B cell (primary cell): ENCODE measurements around the gene GPHN. TPM values are rescaled to one million over a fixed set of nuclear protein-coding genes. Genes with fewer than 3 reads are reported as not detected.

Experiments
- ATAC-seq: fragments of 200-7000 bp; cut with Tn5 transposase; one replicate; pipeline ENCODE4 v1.10.0; 2021; ENCODE audit warnings: low read depth, mild to moderate bottlenecking, moderate number of reproducible peaks, moderate library complexity
- CTCF ChIA-PET: fragments of 350-600 bp; sonication (Branson Sonifier 250); formaldehyde crosslinking; loops from one replicate; lab custom pipeline; 2021; ENCODE audit warnings: antibody characterized with exemption, inconsistent platforms; lab: Charles Lee
- POLR2A ChIA-PET: fragments of 350-600 bp; sonication (Branson Sonifier 250); formaldehyde crosslinking; loops from one replicate; lab custom pipeline; 2021; ENCODE audit warnings: antibody characterized with exemption; lab: Charles Lee
- DNase-seq: peaks from one replicate; pipeline ENCODE4 v3.0.0; 2013
- H2AFZ ChIP-seq: 2 replicates; pipeline ENCODE4 v1.6.1; 2012; ENCODE audit warnings: mild to moderate bottlenecking, low read depth, low read length; ENCODE audit not compliant: insufficient read depth, poor library complexity, severe bottlenecking
- H3K27ac ChIP-seq, 2 donors: 1 replicate in 1 of 2; 2 replicates in 1 of 2; pipeline ENCODE4 v1.5.1; 2012 to 2013; ENCODE audit warnings: low read length in 2 of 2, mild to moderate bottlenecking in 2 of 2, moderate library complexity in 1 of 2
- H3K27me3 ChIP-seq, 4 experiments: fragments of 200-600 bp in 1 of 4; sonication (generic) in 1 of 4; replicated peaks in 1 of 4; 1 replicate in 2 of 4; 2 replicates in 2 of 4; pipeline versions ENCODE4 v1.6.1 to v1.7.0; 2013 to 2016; ENCODE audit warnings: low read length in 3 of 4, mild to moderate bottlenecking in 2 of 4, mixed read lengths in 1 of 4, moderate library complexity in 1 of 4; ENCODE audit not compliant: insufficient read depth in 4 of 4, control insufficient read depth in 3 of 4; ENCODE audit errors: control extremely low read depth in 1 of 4
- H3K36me3 ChIP-seq, 2 experiments: replicated peaks in 1 of 2; 1 replicate in 1 of 2; 2 replicates in 1 of 2; pipeline versions ENCODE4 v1.6.1 to v1.7.1; 2013; ENCODE audit warnings: low read length in 1 of 2; ENCODE audit not compliant: insufficient read depth in 2 of 2, control insufficient read depth in 1 of 2; ENCODE audit errors: control extremely low read depth in 1 of 2, extremely low read depth in 1 of 2
- H3K4me1 ChIP-seq, 2 donors: fragments of 200-600 bp in 1 of 2; sonication (generic) in 1 of 2; 1 replicate in 1 of 2; 2 replicates in 1 of 2; pipeline versions ENCODE4 v1.5.1 to v1.6.1; 2013 to 2017; ENCODE audit warnings: low read length in 2 of 2; ENCODE audit not compliant: control insufficient read depth in 2 of 2, insufficient read depth in 2 of 2
- H3K4me2 ChIP-seq: replicated peaks from 2 replicates; pipeline ENCODE3; 2012; ENCODE audit warnings: mild to moderate bottlenecking, low read depth, low read length; ENCODE audit not compliant: poor library complexity, severe bottlenecking
- H3K4me3 ChIP-seq, 5 experiments: fragments of 200-600 bp in 1 of 5; sonication (generic) in 1 of 5; 1 replicate in 3 of 5; 2 replicates in 2 of 5; pipeline versions ENCODE4 v1.5.1 to v1.7.0; 2011 to 2016; ENCODE audit warnings: low read length in 4 of 5, mild to moderate bottlenecking in 4 of 5, low read depth in 2 of 5, control low read depth in 1 of 5, moderate library complexity in 1 of 5; ENCODE audit not compliant: insufficient read depth in 1 of 5; ENCODE audit errors: control extremely low read depth in 1 of 5, extremely low read depth in 1 of 5
- H3K79me2 ChIP-seq: fragments of 200-600 bp; sonication (generic); one replicate; pipeline ENCODE4 v1.6.0; 2016; ENCODE audit warnings: low read length; ENCODE audit not compliant: control insufficient read depth, insufficient read depth
- H3K9ac ChIP-seq: fragments of 200-600 bp; sonication (generic); 2 replicates; pipeline ENCODE4 v1.6.1; 2017; ENCODE audit warnings: mild to moderate bottlenecking, low read length, moderate library complexity
- H3K9me3 ChIP-seq, 3 donors: one replicate each; pipeline versions ENCODE4 v1.6.1 to v1.7.1; 2013; ENCODE audit warnings: low read length in 2 of 3; ENCODE audit not compliant: control insufficient read depth in 2 of 3, insufficient read depth in 1 of 3; ENCODE audit errors: control extremely low read depth in 1 of 3
- H4K20me1 ChIP-seq: 2 replicates; pipeline ENCODE4 v1.6.0; 2012; ENCODE audit warnings: mild to moderate bottlenecking, low read length; ENCODE audit not compliant: insufficient read depth, control insufficient read depth, poor library complexity, severe bottlenecking
- H3K27ac Mint-ChIP-seq: one replicate; pipeline ENCODE4 v1.8.0; 2021; ENCODE audit warnings: mixed read lengths
- H3K27me3 Mint-ChIP-seq: one replicate; pipeline ENCODE4 v1.8.0; 2021; ENCODE audit warnings: mixed read lengths
- H3K4me1 Mint-ChIP-seq: one replicate; pipeline ENCODE4 v1.8.0; 2021; ENCODE audit warnings: mixed read lengths
- H3K4me3 Mint-ChIP-seq: one replicate; pipeline ENCODE4 v1.8.0; 2021; ENCODE audit warnings: mixed read lengths
- H3K9me3 Mint-ChIP-seq: one replicate; pipeline ENCODE4 v1.8.0; 2022; ENCODE audit warnings: mixed read lengths; ENCODE audit not compliant: insufficient read depth
- EZH2 ChIP-seq: IDR thresholded peaks from 2 replicates; pipeline ENCODE4 v1.6.1; 2012; ENCODE audit warnings: borderline replicate concordance, low read depth, mild to moderate bottlenecking, moderate library complexity, low read length; ENCODE audit not compliant: insufficient read depth, poor library complexity, severe bottlenecking
- WGBS: methylation state at CpG from one replicate; pipeline ENCODE4 v1.1.5; 2013; ENCODE audit warnings: missing lambda C conversion rate; ENCODE audit not compliant: insufficient coverage; 5-methylcytosine and 5-hydroxymethylcytosine counted together
- intact Hi-C: fragments of 100-400 bp; cut with micrococcal nuclease; formaldehyde crosslinking; loops from one replicate; pipeline ENCODE4 v1.10.0; 2022
- polyA plus RNA-seq: library from polyadenylated mRNA; depleted of rRNA; stranded (reverse); fragments of >200 nt; gene quantifications from 2 replicates; pipeline ENCODE4 v1.2.3, GENCODE V29; 2012
- total RNA-seq, 2 donors: library from RNA; stranded (reverse); fragments of 120-200 nt in 1 of 2; gene quantifications; 1 replicate in 1 of 2; 2 replicates in 1 of 2; pipeline versions ENCODE4 v1.2.3 to v1.2.4, GENCODE V29; 2013 to 2022
- TF ChIP-seq, protein P1 (sequence below): fragments of 200-600 bp; IDR thresholded peaks from one replicate; pipeline ENCODE4 v1.8.0; 2022; ENCODE audit warnings: antibody characterized with exemption, mild to moderate bottlenecking

Gene GPHN
- total and polyA plus RNA-seq, 2 donors (not counting 1 experiment from before 2014, with no cell fraction given): 3.4 to 18.0 TPM

DNA sequence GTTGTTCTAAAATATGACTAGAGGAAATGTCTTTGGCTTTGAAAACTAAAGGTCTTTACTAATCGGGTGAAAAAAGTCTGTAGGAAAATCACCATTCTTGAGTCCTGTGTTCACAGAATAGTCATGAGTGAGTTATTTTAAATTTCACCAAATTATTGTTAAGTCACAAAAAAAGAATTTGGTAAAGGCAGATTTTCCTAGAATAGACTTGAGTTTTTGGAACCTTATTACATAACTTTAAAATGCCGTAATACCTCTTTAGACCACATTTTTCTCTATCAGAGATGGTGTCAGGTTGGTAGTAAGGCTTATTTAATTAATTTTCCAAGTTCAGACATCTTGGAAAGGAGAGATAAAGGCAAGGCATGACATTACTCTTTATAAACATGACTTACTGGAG is 496.6 kb downstream of the GPHN start:
- H3K27ac Mint-ChIP-seq: no peak overlapping the region
- H2AFZ ChIP-seq: no peak overlapping the region
- no peaks in the 10 kb centered on the region for H3K79me2 ChIP-seq
- no peaks in the 10 kb centered on the region for H3K27me3 ChIP-seq
- H3K4me3 ChIP-seq: no peak overlapping the region
- ChIA-PET POLR2A (no interaction called here), CTCF (no interaction called here)
- no peaks in the 10 kb centered on the region for H3K4me1 ChIP-seq
- DNase-seq: no peak
- no peak overlapping the region for H3K27ac ChIP-seq
- H4K20me1 ChIP-seq: no peaks in the 10 kb centered on the region
- H3K4me2 ChIP-seq: no peak overlapping the region
- no CpG with 5 or more reads among the region's 2 CpGs for WGBS
- no peaks in the 10 kb centered on the region for H3K4me1 Mint-ChIP-seq
- H3K9me3 ChIP-seq: no peaks in the 10 kb centered on the region
- H3K27me3 Mint-ChIP-seq: no peaks in the 10 kb centered on the region
- no peak for TF ChIP-seq EZH2
- TF ChIP-seq, protein P1, sequence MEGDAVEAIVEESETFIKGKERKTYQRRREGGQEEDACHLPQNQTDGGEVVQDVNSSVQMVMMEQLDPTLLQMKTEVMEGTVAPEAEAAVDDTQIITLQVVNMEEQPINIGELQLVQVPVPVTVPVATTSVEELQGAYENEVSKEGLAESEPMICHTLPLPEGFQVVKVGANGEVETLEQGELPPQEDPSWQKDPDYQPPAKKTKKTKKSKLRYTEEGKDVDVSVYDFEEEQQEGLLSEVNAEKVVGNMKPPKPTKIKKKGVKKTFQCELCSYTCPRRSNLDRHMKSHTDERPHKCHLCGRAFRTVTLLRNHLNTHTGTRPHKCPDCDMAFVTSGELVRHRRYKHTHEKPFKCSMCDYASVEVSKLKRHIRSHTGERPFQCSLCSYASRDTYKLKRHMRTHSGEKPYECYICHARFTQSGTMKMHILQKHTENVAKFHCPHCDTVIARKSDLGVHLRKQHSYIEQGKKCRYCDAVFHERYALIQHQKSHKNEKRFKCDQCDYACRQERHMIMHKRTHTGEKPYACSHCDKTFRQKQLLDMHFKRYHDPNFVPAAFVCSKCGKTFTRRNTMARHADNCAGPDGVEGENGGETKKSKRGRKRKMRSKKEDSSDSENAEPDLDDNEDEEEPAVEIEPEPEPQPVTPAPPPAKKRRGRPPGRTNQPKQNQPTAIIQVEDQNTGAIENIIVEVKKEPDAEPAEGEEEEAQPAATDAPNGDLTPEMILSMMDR: no peak
- H3K9me3 Mint-ChIP-seq: no peaks in the 10 kb centered on the region
- H3K4me3 Mint-ChIP-seq: no peak overlapping the region
- ATAC-seq: no peak
- intact Hi-C loops: no loop called here
- no peak overlapping the region for H3K9ac ChIP-seq
- no peaks in the 10 kb centered on the region for H3K36me3 ChIP-seq

DNA sequence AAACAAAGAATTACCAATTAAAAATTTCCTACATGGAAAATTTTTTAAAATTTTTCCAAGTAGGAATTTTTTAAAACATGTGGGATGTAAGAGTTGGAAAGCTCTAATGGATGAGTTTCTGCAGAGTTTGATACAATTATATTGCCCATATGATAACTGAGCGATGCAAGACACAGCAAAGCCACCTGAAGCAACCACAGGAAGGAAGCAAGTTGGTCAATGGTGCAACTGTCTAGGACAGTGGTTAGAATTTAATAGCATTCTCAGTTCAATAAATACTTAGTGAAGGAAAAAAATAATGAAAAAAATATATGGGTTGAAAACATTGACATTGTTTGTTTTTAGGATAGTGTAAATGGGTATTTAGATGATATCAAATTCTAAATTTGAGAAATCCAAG is 502.7 kb downstream of the GPHN start:
- Mint-ChIP-seq H3K4me3 (no peak overlapping the region), H3K27ac (no peak overlapping the region), H3K9me3 (no peaks in the 10 kb centered on the region), H3K4me1 (peaks cover 2% of the 10 kb centered on the region), H3K27me3 (no peaks in the 10 kb centered on the region)
- Histone ChIP-seq H3K36me3 (no peaks in the 10 kb centered on the region), H4K20me1 (no peaks in the 10 kb centered on the region), H3K27me3 (no peaks in the 10 kb centered on the region), H3K27ac (no peak overlapping the region), H3K9ac (no peak overlapping the region), H3K9me3 (no peaks in the 10 kb centered on the region), H3K79me2 (no peaks in the 10 kb centered on the region), H3K4me2 (no peak overlapping the region), H3K4me1 (no peaks in the 10 kb centered on the region), H2AFZ (no peak overlapping the region), H3K4me3 (no peak overlapping the region)
- POLR2A ChIA-PET: no interaction called here
- WGBS: no CpG with 5 or more reads among the region's 1 CpG
- no peak for TF ChIP-seq EZH2
- TF ChIP-seq, protein P1: no peak
- intact Hi-C loops: no loop called here
- CTCF ChIA-PET: interaction anchor here (1.6 kb wide), 1 partner anchor 9 kb away, joined by 4 read pairs; no protein-coding TSS in a partner anchor
- no peak for ATAC-seq
- no peak for DNase-seq
